HL-60 (cell line): ENCODE results near the gene PBRM1.

Experiments used
- GABPA ChIP-seq: IDR thresholded peaks from 2 replicates; pipeline ENCODE4 v1.6.1; 2012; ENCODE audit warnings: low read depth
- POLR2AphosphoS5 ChIP-seq: IDR thresholded peaks from 2 replicates; pipeline ENCODE4 v1.6.1; 2012; ENCODE audit warnings: low read depth
- TF ChIP-seq, protein P1 (sequence below): IDR thresholded peaks from one replicate; pipeline ENCODE4 v1.5.1; 2011; ENCODE audit warnings: low read length, control low read depth, inconsistent platforms; ENCODE audit not compliant: insufficient read depth
- TF ChIP-seq, protein P2 (sequence below): IDR thresholded peaks from 2 replicates; pipeline ENCODE4 v1.6.1; 2012; ENCODE audit warnings: low read depth; ENCODE audit not compliant: insufficient replicate concordance

DNA sequence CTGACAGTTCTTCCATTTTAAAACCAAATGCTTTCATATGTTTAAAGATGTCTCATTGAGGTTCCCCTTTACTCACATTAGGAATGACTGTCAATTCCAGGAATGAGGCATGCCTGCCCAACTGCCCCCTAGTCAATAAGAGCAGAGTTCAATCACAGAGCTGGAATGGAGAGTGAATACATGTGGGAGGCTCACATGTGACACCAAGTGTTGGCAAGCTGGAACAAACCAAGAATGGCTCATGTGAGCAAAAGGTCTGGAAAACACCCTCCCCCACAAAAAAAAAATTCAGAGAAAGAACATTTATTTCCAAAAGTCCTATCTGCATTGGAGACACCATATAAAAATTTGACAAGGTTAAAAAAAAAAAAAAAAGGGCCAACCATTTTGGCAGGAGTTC is 3.7 kb downstream of the PBRM1 start:
- TF ChIP-seq POLR2AphosphoS5 (no peak), GABPA (no peak)
- TF ChIP-seq, protein P1, sequence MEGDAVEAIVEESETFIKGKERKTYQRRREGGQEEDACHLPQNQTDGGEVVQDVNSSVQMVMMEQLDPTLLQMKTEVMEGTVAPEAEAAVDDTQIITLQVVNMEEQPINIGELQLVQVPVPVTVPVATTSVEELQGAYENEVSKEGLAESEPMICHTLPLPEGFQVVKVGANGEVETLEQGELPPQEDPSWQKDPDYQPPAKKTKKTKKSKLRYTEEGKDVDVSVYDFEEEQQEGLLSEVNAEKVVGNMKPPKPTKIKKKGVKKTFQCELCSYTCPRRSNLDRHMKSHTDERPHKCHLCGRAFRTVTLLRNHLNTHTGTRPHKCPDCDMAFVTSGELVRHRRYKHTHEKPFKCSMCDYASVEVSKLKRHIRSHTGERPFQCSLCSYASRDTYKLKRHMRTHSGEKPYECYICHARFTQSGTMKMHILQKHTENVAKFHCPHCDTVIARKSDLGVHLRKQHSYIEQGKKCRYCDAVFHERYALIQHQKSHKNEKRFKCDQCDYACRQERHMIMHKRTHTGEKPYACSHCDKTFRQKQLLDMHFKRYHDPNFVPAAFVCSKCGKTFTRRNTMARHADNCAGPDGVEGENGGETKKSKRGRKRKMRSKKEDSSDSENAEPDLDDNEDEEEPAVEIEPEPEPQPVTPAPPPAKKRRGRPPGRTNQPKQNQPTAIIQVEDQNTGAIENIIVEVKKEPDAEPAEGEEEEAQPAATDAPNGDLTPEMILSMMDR, result peak; percentile 10
- TF ChIP-seq, protein P2, sequence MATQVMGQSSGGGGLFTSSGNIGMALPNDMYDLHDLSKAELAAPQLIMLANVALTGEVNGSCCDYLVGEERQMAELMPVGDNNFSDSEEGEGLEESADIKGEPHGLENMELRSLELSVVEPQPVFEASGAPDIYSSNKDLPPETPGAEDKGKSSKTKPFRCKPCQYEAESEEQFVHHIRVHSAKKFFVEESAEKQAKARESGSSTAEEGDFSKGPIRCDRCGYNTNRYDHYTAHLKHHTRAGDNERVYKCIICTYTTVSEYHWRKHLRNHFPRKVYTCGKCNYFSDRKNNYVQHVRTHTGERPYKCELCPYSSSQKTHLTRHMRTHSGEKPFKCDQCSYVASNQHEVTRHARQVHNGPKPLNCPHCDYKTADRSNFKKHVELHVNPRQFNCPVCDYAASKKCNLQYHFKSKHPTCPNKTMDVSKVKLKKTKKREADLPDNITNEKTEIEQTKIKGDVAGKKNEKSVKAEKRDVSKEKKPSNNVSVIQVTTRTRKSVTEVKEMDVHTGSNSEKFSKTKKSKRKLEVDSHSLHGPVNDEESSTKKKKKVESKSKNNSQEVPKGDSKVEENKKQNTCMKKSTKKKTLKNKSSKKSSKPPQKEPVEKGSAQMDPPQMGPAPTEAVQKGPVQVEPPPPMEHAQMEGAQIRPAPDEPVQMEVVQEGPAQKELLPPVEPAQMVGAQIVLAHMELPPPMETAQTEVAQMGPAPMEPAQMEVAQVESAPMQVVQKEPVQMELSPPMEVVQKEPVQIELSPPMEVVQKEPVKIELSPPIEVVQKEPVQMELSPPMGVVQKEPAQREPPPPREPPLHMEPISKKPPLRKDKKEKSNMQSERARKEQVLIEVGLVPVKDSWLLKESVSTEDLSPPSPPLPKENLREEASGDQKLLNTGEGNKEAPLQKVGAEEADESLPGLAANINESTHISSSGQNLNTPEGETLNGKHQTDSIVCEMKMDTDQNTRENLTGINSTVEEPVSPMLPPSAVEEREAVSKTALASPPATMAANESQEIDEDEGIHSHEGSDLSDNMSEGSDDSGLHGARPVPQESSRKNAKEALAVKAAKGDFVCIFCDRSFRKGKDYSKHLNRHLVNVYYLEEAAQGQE, result no peak
